OCI-LY3 (cell line): ENCODE data around the gene NUMA1.

ENCODE experiments used
- EZH2phosphoT487 ChIP-seq: fragments of 200-600 bp; shearing (Covaris generic); IDR thresholded peaks from 2 replicates; pipeline ENCODE4 v1.6.1; 2018; ENCODE audit warnings: antibody characterized with exemption, mixed run types, low read depth
- TF ChIP-seq, protein P1 (sequence below): fragments of 200-600, 300-600 bp; sonication (generic); IDR thresholded peaks from 2 replicates; pipeline ENCODE4 v1.5.1; 2014; ENCODE audit warnings: antibody characterized with exemption, low read length, low read depth

DNA sequence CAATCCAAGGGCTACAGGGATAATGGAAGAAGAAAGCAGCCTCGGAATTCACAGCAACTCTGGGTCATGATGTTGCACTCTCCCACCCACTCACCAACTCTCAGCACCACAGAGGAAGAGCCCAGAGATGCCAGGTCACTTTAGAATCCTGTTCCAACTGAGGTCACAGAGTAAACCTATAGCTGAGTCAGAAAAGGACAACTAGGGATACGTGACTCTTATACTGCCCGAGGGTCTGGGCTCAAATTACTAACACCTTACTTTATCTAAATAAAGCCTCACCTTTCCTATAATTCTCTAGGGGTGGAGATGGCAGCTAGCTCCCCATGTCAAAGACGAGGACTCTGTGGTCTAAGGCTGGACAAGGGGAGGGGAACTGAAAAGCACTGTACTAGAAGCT lies 57.0 kb downstream of the NUMA1 start:
- TF ChIP-seq, protein P1, sequence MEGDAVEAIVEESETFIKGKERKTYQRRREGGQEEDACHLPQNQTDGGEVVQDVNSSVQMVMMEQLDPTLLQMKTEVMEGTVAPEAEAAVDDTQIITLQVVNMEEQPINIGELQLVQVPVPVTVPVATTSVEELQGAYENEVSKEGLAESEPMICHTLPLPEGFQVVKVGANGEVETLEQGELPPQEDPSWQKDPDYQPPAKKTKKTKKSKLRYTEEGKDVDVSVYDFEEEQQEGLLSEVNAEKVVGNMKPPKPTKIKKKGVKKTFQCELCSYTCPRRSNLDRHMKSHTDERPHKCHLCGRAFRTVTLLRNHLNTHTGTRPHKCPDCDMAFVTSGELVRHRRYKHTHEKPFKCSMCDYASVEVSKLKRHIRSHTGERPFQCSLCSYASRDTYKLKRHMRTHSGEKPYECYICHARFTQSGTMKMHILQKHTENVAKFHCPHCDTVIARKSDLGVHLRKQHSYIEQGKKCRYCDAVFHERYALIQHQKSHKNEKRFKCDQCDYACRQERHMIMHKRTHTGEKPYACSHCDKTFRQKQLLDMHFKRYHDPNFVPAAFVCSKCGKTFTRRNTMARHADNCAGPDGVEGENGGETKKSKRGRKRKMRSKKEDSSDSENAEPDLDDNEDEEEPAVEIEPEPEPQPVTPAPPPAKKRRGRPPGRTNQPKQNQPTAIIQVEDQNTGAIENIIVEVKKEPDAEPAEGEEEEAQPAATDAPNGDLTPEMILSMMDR: no peak
- no peak for TF ChIP-seq EZH2phosphoT487
